KOPT-K1 (cell line): Measurements from ENCODE around the gene ZNF821.
A peak's percentile ranks its signal among the peaks of the same experiment; 100 is the strongest.
"Not testable (repeated sequence)": the region's sequence is repeated elsewhere in the genome, so short reads cannot be mapped to it uniquely, and the experiment has no call there.

Experiments
- H3K27ac ChIP-seq: fragments of 200-600 bp; sonication (generic); 2 replicates; pipeline ENCODE4 v1.5.1; 2016; ENCODE audit warnings: antibody characterized with exemption, mild to moderate bottlenecking, low read depth, low read length; ENCODE audit not compliant: poor library complexity, severe bottlenecking
- H3K36me3 ChIP-seq: fragments of 200-600 bp; sonication (generic); 2 replicates; pipeline ENCODE4 v1.5.1; 2017; ENCODE audit warnings: antibody characterized with exemption, mild to moderate bottlenecking, low read length, moderate library complexity; ENCODE audit not compliant: insufficient read depth
- H3K9me3 ChIP-seq: fragments of 200-600 bp; sonication (generic); 2 replicates; pipeline ENCODE4 v1.5.1; 2017; ENCODE audit warnings: antibody characterized with exemption, low read length, mild to moderate bottlenecking; ENCODE audit not compliant: insufficient read depth, poor library complexity, severe bottlenecking

The ZNF821 gene

GRCh38 chr16:71855937-71856662 is 27.9 kb downstream of the ZNF821 start:
- Histone ChIP-seq H3K36me3 (peaks cover 88% of the 10 kb centered on the region), H3K27ac (peak overlapping the region; percentile 98), H3K9me3 (no peaks in the 10 kb centered on the region)

GRCh38 chr16:71854369-71854948 is 29.5 kb downstream of the ZNF821 start:
- peak overlapping the region; percentile 98 for H3K27ac ChIP-seq

DNA sequence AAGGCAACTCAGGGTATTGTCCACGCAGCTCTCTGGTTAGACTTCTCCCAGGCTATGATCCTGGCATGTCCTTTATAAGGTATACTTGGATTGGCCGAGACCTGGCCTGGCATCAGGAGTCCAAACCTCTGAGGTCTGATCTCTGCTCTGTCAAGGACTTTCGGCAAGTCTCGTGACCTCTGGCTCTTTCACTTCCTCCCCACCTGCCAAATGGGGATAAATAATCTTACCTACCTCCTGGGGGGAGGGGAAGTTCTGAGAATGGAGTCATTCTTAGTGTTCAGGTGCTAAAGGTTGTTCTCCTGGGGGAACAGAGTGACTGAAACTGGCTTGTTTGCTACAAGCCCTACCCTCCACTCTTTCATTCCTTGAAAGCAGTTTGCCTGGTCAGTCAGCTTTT is 30.6 kb downstream of the ZNF821 start:
- peaks cover 92% of the 10 kb centered on the region for H3K36me3 ChIP-seq
- H3K9me3 ChIP-seq = no peaks in the 10 kb centered on the region
- peak overlapping the region; percentile 98 for H3K27ac ChIP-seq

More at GRCh38 chr16:71854369-71854948, 29.5 kb downstream of the ZNF821 start:
- Histone ChIP-seq H3K9me3 (no peaks in the 10 kb centered on the region), H3K36me3 (peaks cover 92% of the 10 kb centered on the region)

- peaks cover 93% of the 10 kb centered on the region for H3K36me3 ChIP-seq
- H3K27ac ChIP-seq = peak overlapping the region; percentile 98
- H3K9me3 ChIP-seq = no peaks in the 10 kb centered on the region
These were observed 31.4 kb downstream of the ZNF821 start for GRCh38 chr16:71852561-71852960.

GRCh38 chr16:71852158-71852557 is 31.8 kb downstream of the ZNF821 start:
- Histone ChIP-seq H3K27ac (peak overlapping the region; percentile 98), H3K36me3 (peaks cover 90% of the 10 kb centered on the region), H3K9me3 (no peaks in the 10 kb centered on the region)

DNA sequence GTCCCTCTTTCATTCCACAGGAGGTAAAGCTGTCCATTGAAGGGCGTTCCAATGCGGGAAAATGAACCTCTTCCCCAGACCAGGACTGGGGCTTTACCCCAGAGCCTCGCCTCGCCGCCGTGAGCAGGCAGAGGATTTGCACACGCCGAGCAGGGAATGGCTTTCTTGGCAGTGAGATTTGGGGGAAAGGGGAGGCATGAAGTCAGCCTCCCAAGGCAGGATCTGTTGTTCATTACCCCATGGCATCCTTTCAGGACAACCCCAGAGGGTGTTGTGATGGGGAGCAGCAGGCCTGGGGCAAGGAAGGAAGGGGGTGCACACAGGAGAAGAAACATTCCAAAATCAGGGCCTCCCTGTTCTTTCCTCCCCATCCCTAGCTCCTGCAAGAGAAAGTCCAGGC is 32.2 kb downstream of the ZNF821 start:
- H3K27ac ChIP-seq = peak overlapping the region; percentile 98
- H3K9me3 ChIP-seq = no peaks in the 10 kb centered on the region
- peaks cover 86% of the 10 kb centered on the region for H3K36me3 ChIP-seq

GRCh38 chr16:71848622-71849021 is 35.4 kb downstream of the ZNF821 start:
- H3K27ac ChIP-seq = no peak overlapping the region
- H3K36me3 ChIP-seq = peaks cover 54% of the 10 kb centered on the region
- no peaks in the 10 kb centered on the region for H3K9me3 ChIP-seq

GRCh38 chr16:71847096-71847495 is 36.9 kb downstream of the ZNF821 start:
- Histone ChIP-seq H3K9me3 (no peaks in the 10 kb centered on the region), H3K27ac (peak overlapping the region; percentile 79)

DNA sequence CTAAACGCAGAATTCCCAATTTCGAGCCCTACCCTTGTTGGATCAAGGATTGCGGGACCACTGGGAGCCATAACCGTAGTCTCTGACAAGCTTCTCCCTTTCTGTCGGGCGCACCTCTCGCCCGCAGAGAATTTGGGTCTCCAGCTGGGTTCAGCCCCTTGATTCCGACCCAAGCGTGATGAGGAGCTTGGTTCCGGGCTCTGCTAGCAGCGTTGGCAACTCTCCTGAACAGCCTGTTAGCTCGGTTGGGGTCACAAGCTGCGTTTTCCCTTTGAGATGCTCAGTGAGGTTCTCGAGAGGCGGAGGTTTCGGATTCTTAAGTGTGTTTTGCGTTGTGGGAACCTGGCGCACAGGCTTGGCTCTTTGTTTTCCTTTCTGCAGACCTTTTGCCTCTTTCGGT is 37.6 kb downstream of the ZNF821 start:
- no peaks in the 10 kb centered on the region for H3K9me3 ChIP-seq
- peaks cover 39% of the 10 kb centered on the region for H3K36me3 ChIP-seq
- H3K27ac ChIP-seq = peak overlapping the region; percentile 79

More at GRCh38 chr16:71847096-71847495, 36.9 kb downstream of the ZNF821 start:
- peaks cover 43% of the 10 kb centered on the region for H3K36me3 ChIP-seq

- Histone ChIP-seq H3K36me3 (peaks cover 33% of the 10 kb centered on the region), H3K27ac (peak within 1 kb of the TSS; percentile 79), H3K9me3 (no peaks in the 10 kb centered on the region)
These were observed 38.1 kb downstream of the ZNF821 start, which contains the start of gene ATXN1L for GRCh38 chr16:71845639-71846430. Gene ATXN1L (plus strand): TSS chr16:71845976. CDS start chr16:71849741, 3,765 bp downstream.

- Histone ChIP-seq H3K27ac (no peak overlapping the region), H3K36me3 (peaks cover 11% of the 10 kb centered on the region), H3K9me3 (no peaks in the 10 kb centered on the region)
These were observed 40.4 kb downstream of the ZNF821 start for GRCh38 chr16:71843572-71843971.

- Histone ChIP-seq H3K36me3 (no peaks in the 10 kb centered on the region), H3K9me3 (no peaks in the 10 kb centered on the region), H3K27ac (no peak overlapping the region)
These were observed 43.9 kb downstream of the ZNF821 start for GRCh38 chr16:71840052-71840451.

DNA sequence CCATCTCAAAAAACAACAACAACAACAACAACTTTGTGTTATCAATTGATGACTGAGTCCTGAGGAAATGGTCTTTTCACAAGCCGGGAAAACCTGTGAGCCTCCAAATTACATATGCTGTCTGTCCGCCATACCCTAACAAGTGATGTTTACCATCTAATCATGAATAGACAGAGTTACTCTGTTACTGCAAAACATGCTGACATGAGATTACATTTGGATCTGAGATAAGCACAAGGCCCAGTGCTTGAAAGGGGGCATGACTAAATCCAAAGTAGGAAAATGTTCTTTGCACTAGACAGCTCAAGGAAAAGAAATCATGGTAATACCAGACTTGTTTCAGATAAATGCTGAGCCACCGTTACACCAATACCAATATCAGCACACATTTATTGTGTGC is 46.8 kb downstream of the ZNF821 start:
- no peaks in the 10 kb centered on the region for H3K9me3 ChIP-seq
- H3K27ac ChIP-seq = no peak overlapping the region
- no peaks in the 10 kb centered on the region for H3K36me3 ChIP-seq

- H3K9me3 ChIP-seq = no peaks in the 10 kb centered on the region
- H3K36me3 ChIP-seq = no peaks in the 10 kb centered on the region
- H3K27ac ChIP-seq = no peak overlapping the region
These were observed 49.7 kb downstream of the ZNF821 start for GRCh38 chr16:71834291-71834690.

DNA sequence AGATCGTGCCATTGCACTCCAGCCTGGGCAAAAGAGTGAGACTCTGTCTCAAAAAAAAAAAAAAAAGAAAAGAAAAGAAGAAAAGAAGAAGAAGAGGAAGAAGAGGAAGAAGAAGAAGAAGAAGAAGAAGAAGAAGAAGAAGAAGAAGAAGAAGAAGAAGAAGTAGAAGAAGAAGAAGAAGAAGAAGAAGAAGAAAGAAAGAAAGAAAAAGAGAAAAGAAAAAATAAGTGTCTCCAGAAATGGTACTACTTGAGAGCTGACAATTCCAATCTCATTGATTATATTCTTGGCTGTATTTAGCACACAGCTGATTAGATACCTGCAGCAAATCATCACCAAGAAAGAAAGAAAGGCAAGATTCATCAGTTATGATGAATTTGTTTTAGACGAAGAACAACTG is 51.9 kb downstream of the ZNF821 start:
- H3K9me3 ChIP-seq, H3K27ac ChIP-seq, H3K36me3 ChIP-seq: not testable (repeated sequence)
